ENCODE measurements around the gene CEP72.
"Not testable (repeated sequence)": the region's sequence is repeated elsewhere in the genome, so short reads cannot be mapped to it uniquely, and the experiment has no call there.

CEP72 gene, protein sequence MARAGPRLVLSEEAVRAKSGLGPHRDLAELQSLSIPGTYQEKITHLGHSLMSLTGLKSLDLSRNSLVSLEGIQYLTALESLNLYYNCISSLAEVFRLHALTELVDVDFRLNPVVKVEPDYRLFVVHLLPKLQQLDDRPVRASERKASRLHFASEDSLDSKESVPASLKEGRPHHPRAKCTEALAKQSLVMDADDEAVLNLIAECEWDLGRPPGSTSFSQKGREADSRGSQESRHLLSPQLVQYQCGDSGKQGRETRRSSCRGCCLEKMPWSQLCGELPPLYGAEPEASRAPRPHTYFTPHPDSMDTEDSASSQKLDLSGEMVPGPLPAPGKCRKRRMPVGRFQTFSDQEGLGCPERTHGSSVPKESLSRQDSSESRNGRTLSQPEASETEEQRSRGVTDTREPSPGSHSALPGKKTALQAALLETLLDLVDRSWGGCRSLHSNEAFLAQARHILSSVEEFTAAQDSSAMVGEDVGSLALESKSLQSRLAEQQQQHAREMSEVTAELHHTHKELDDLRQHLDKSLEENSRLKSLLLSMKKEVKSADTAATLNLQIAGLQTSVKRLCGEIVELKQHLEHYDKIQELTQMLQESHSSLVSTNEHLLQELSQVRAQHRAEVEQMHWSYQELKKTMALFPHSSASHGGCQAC

GRCh38 chr5:611731-612486 lies at the start of gene CEP72:
Gene CEP72 (plus strand): TSS chr5:612340. CDS start chr5:612362, 22 bp downstream.
- DNase-seq, result peak; percentile 77

GRCh38 chr5:565782-566440 lies 46.2 kb upstream of the CEP72 start:
- no peak for DNase-seq

- DNase-seq, result no peak
Measured at GRCh38 chr5:566636-567309, 45.4 kb upstream of the CEP72 start.

- DNase-seq, result no peak
Measured at GRCh38 chr5:567664-568060, 44.5 kb upstream of the CEP72 start.

DNA sequence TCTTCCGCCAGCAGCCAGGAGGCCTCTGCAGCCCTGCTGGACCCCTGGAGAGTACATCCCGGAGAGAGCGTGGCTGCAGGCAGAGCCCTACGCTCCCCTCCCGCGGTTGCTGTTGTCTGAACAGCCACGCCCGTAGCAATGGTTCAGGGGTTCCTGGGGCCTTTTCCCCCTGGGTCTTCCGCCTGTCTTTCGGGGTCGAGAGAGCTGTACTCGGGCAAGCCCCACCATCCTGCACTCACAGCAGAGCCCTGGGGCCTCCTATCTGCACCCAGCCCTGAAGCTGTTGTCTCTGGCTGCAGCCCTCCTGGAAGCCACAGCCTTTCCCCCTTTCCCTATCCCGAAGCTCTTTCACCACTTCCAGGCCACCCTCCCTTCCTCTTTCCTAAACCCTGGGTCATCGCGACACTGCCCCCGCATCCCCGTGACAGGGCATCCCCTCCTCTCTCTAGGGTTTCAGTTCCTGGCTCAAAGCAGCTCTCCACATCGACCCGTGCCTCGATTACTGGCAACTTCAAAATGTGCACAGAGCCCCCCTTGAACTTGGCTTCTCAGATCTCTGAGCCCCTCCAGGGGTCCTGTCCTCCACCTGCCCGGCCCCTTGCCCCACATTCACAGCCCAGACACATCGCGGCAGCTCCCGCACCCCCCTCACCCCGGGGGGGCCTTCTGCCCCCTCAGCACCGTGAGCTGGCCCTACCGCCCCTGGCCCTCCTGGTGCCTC lies 43.9 kb upstream of the CEP72 start:
- DNase-seq, result no peak

- no peak for DNase-seq
Measured at GRCh38 chr5:568809-569208, 43.3 kb upstream of the CEP72 start.

DNA sequence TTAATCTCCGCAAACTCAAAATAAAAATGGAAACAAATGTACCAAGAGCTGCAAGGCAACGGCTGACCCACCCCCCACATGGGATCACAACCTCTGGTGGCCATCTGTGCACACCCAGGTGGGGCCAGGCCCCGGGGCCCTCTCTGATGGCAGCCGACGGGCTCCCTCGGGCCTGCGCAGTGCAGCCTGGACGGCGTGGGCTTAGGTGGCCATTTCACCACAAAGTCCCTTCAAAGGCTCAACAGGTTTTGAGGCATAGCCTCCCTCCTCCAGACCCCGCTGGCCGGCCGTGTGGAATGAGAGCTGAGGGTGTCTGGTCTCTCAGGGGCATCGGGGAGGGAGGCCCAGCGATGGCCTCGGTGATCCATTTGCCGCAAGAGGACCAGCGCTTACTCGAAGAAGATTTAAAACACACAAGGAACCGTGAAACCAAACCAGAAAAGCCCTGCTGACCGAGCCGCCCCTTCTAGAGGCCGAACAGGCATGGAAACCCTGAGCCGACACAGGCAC lies 42.7 kb upstream of the CEP72 start:
- no peak for DNase-seq

DNA sequence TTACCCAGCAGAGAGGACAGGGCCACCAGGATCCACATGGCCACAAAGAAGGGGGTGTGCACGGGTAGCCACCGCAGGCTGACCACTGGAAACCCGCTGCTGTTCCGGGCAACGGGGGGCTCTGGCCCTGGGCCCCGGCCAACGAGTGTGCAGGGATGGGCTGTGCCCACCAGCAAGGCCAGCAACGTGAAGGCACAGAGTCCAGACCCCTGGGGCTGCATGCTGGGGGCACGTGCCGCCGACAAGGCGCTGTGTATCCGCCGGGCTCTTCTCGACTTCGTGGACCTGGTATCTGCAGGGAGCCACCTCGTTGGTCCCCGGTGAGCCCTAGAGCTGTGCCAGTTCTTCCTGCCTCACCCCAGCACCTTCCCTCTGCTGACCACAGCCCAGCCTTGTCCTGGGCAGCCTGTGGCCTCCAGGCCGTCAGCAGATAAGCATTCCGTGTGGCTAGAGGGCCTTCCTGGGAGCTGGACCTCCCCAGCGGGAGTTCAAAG lies 42.2 kb upstream of the CEP72 start:
- no peak for DNase-seq

GRCh38 chr5:570446-570845 lies 41.7 kb upstream of the CEP72 start:
- DNase-seq, result no peak

DNA sequence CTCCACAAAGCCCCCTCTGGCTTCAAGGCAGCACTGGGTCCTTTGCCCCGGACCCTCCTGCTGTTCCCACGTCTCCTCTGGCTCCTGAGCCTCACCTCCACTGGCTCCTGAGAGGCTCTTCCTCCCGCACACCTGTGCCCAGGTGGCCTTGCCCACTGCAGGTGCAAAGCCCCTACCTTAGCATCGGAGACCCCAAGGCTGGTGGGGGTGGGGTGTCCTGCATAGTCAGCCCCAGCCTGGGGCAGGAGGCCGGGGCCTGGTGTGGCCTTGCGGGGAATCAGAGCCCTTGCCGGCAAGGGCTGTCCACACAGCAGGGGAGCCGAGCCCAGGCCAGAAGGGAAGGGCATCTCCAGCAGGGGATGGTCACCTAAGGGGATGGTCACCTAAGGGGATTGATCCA lies 41.3 kb upstream of the CEP72 start:
- DNase-seq, result no peak

- DNase-seq, result no peak
Measured at GRCh38 chr5:571791-572190, 40.3 kb upstream of the CEP72 start.

DNA sequence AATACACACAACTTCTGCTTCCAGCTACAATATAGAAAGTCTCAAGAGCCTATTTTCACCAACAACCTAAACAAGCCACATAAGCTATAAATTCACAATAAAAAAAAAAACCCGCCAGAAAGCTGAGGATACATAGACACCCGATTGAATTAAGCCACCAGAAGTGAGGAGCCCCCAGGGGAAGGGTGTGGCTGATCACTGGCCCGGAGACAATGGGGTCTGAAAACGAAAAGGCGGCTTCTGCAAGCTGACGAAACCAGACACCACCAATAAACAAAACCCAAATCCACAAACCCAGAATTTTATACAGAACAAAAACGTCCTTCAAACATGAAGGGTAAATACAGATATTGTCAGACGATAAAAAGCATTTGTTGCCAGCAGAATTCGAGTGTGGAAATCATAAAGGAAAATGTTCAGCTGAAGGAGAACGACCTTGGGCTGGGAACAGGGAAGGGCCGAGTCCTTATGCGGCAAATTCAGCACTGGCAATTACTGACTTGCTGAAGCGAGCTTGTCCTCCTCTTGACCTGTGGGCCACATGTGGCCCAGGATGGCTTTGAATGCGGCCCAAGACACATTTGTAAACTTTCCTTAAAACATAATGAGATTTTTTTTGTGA lies 39.6 kb upstream of the CEP72 start:
- peak; percentile 88 for DNase-seq

DNA sequence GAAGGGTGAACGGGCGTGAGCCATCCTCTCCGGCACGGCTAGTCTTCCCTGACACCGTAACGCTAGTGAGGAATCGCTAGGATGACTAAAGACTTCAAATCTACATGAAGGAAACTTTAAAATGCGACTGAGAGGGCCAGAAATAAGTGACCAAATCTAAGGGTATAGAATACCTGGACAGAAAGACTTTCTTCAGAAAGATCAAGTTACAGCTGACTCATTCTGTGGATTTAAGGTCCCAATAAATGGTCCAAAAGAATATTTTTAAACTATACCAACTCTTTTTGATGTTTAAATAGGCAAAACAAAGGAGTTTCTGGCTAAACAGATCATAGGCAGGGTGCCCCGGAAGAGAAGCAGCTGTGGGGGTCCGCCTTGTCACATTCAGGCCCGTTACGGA lies 38.9 kb upstream of the CEP72 start:
- no peak for DNase-seq

DNA sequence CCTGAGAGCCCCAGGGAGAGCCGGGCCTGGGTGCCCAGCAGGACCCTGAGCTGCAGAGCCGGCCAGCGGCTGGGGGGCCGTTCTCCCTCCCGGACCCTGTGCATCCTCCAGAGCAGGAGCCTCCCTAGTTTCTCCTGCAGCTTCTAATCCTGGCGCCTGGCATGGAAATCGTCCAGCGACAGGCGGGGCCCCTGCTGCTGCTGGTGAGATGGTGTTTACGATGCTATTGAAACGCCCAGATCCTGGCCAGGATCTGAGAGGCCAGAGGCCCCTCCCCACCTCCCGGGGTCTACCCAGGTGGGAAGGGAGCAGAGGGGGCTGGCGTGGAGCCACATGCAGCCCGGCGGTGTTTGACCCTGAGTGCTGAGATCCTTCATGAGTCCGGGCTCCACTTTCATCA lies 38.2 kb upstream of the CEP72 start:
- peak; percentile 76 for DNase-seq

GRCh38 chr5:574906-575305 lies 37.2 kb upstream of the CEP72 start:
- DNase-seq, result no peak

DNA sequence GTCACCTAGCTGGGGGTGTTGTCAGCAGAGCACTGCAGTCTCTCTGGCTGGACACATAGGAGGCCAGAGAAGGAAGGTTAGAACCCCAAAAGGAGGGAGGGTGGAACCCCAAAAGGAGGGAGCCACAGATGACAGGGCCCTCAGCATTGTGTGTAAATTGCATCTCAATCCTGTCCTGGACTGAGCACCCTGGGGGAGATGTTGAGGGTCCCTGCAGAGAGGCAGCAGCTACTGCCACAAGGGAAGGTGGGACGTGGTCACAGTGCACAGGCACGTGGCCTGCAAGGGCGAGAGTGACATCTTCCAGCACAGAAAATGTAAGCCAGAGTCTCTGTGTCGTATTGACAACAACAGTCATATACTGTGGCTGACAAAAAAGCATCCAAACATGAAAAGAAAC lies 36.5 kb upstream of the CEP72 start:
- DNase-seq, result no peak

DNA sequence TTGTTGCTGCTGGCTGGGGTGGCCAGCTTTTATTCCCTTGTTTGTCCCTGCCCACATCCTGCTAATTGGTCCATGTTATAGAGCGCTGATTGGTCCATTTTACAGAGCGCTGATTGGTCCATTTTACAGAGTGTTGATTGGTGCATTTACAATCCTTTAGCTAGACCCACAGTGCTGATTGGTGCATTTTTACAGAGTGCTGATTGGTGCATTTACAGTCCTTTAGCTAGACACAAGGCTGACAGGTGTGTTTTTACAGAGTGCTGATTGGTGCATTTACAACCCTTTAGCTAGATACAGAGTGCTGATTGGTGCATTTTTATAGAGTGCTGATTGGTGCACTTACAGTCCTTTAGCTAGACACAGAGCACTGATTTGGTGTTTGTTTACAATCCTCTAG lies 34.9 kb upstream of the CEP72 start:
- not testable (repeated sequence) for DNase-seq

- DNase-seq, result no peak
Measured at GRCh38 chr5:577800-578199, 34.3 kb upstream of the CEP72 start.

- no peak for DNase-seq
Measured at GRCh38 chr5:579211-579610, 32.9 kb upstream of the CEP72 start.

DNA sequence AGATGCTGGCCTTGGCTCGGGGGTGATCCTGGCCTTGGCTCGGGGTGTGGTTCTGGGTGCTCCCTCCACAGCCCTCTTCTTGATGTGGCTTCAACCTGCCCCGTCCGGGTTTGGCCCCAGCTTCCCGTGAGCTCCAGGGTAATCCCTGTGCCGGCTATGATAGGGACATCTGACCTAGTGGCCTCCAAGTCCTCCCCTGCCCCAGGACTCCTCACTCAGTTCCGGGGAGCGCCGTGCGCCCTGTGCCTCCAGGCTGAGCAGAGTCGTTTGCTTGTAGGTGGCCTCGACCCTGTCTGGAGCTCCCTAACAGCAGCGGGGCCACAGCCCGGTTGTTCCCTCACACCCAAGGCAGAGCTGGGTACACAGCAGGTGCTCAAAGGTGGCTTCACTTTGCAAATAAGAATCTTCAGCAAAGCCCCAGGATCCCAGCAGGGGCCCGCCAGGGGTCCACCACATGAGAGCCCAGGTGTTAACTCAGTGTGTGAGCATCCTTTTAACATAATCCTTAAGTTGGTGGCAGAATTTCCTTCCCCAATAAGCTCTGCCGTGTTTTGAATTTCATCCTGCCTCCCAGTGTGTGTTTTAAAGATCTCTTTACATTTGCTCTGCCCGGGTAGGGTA lies 32.3 kb upstream of the CEP72 start:
- DNase-seq, result no peak

- no peak for DNase-seq
Measured at GRCh38 chr5:580436-580835, 31.7 kb upstream of the CEP72 start.
